HL-60 (cell line): Measurements from ENCODE around the gene C1QTNF9.
"Not testable (repeated sequence)": the region's sequence is repeated elsewhere in the genome, so short reads cannot be mapped to it uniquely, and the experiment has no call there.

Experiments used
- GABPA ChIP-seq: IDR thresholded peaks from 2 replicates; pipeline ENCODE4 v1.6.1; 2012; ENCODE audit warnings: low read depth
- POLR2AphosphoS5 ChIP-seq: IDR thresholded peaks from 2 replicates; pipeline ENCODE4 v1.6.1; 2012; ENCODE audit warnings: low read depth
- TF ChIP-seq, protein P1 (sequence below): IDR thresholded peaks from one replicate; pipeline ENCODE4 v1.5.1; 2011; ENCODE audit warnings: low read length, control low read depth, inconsistent platforms; ENCODE audit not compliant: insufficient read depth
- TF ChIP-seq, protein P2 (sequence below): IDR thresholded peaks from 2 replicates; pipeline ENCODE4 v1.6.1; 2012; ENCODE audit warnings: low read depth; ENCODE audit not compliant: insufficient replicate concordance

DNA sequence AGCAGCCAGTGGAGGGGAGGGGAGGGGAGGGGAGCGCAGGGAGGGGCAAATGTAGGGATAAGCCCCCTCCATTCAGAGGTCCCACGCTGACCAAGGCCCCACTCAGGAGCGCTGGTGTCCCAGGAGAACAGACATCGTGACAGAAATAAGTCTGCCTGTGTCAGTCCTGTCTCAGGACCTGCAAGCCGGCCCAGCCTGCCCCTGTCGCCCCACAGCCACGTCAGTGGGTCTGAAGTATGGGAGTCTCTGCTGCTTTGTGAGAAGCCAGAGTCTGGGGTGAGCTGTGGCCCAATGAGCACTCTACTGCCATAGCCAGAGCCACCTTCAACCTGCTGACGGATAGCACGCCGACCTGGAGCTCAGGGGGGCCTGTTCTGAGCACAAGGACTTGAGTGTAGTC, 8.5 kb downstream of the C1QTNF9 start:
- TF ChIP-seq POLR2AphosphoS5, GABPA: not testable (repeated sequence)
- TF ChIP-seq, protein P1, sequence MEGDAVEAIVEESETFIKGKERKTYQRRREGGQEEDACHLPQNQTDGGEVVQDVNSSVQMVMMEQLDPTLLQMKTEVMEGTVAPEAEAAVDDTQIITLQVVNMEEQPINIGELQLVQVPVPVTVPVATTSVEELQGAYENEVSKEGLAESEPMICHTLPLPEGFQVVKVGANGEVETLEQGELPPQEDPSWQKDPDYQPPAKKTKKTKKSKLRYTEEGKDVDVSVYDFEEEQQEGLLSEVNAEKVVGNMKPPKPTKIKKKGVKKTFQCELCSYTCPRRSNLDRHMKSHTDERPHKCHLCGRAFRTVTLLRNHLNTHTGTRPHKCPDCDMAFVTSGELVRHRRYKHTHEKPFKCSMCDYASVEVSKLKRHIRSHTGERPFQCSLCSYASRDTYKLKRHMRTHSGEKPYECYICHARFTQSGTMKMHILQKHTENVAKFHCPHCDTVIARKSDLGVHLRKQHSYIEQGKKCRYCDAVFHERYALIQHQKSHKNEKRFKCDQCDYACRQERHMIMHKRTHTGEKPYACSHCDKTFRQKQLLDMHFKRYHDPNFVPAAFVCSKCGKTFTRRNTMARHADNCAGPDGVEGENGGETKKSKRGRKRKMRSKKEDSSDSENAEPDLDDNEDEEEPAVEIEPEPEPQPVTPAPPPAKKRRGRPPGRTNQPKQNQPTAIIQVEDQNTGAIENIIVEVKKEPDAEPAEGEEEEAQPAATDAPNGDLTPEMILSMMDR, result not testable (repeated sequence)
- TF ChIP-seq, protein P2, sequence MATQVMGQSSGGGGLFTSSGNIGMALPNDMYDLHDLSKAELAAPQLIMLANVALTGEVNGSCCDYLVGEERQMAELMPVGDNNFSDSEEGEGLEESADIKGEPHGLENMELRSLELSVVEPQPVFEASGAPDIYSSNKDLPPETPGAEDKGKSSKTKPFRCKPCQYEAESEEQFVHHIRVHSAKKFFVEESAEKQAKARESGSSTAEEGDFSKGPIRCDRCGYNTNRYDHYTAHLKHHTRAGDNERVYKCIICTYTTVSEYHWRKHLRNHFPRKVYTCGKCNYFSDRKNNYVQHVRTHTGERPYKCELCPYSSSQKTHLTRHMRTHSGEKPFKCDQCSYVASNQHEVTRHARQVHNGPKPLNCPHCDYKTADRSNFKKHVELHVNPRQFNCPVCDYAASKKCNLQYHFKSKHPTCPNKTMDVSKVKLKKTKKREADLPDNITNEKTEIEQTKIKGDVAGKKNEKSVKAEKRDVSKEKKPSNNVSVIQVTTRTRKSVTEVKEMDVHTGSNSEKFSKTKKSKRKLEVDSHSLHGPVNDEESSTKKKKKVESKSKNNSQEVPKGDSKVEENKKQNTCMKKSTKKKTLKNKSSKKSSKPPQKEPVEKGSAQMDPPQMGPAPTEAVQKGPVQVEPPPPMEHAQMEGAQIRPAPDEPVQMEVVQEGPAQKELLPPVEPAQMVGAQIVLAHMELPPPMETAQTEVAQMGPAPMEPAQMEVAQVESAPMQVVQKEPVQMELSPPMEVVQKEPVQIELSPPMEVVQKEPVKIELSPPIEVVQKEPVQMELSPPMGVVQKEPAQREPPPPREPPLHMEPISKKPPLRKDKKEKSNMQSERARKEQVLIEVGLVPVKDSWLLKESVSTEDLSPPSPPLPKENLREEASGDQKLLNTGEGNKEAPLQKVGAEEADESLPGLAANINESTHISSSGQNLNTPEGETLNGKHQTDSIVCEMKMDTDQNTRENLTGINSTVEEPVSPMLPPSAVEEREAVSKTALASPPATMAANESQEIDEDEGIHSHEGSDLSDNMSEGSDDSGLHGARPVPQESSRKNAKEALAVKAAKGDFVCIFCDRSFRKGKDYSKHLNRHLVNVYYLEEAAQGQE, result not testable (repeated sequence)
